PC-3 (cell line): ENCODE results near the gene LBHD1. TPM values are rescaled to one million over a fixed set of nuclear protein-coding genes. Genes with fewer than 3 reads are reported as not detected.

Experiments used
- ATAC-seq: fragments of 200-7000 bp; cut with Tn5 transposase; 2 replicates; pipeline ENCODE4 v1.9.1; 2020; ENCODE audit warnings: mild to moderate bottlenecking, moderate library complexity
- BruUV-seq: library from RNA; stranded (reverse); fragments of 400-500 nt; replicated peaks from 2 replicates; lab custom pipeline; 2021; lab: Mats Ljungman, UMichigan
- CTCF ChIA-PET: fragments of 300-600 bp; sonication (Branson Sonifier 250); formaldehyde crosslinking; loops from one replicate; lab custom pipeline; 2022; ENCODE audit warnings: antibody characterized with exemption; lab: Charles Lee
- POLR2A ChIA-PET: fragments of 300-600 bp; sonication (Branson Sonifier 250); formaldehyde crosslinking; loops from one replicate; lab custom pipeline; 2022; ENCODE audit warnings: antibody characterized with exemption; ENCODE audit not compliant: unreplicated experiment; lab: Charles Lee
- DNase-seq: peaks from one replicate; pipeline ENCODE4 v3.0.0-alpha.2; 2015
- H2AFZ ChIP-seq: fragments of 300-600 bp; sonication (generic); 2 replicates; pipeline ENCODE4 v1.6.0; 2016; ENCODE audit warnings: antibody characterized with exemption, low read length
- H3F3A ChIP-seq: fragments of 300-600 bp; sonication (generic); one replicate; pipeline ENCODE4 v1.6.0; 2017; ENCODE audit warnings: antibody characterized with exemption, low read length, control low read depth, mild to moderate bottlenecking; ENCODE audit not compliant: unreplicated experiment
- H3K27ac ChIP-seq: fragments of 300-600 bp; sonication (generic); 2 replicates; pipeline ENCODE4 v1.5.1; 2016; ENCODE audit warnings: mild to moderate bottlenecking, low read length
- H3K27me3 ChIP-seq: fragments of 300-600 bp; sonication (generic); 2 replicates; pipeline ENCODE4 v1.6.1; 2016; ENCODE audit warnings: low read length, mixed read lengths
- H3K36me3 ChIP-seq: fragments of 300-600 bp; sonication (generic); 2 replicates; pipeline ENCODE4 v1.6.1; 2016; ENCODE audit warnings: low read depth, mixed run types, low read length, mixed read lengths
- H3K4me1 ChIP-seq: fragments of 300-600 bp; sonication (generic); 2 replicates; pipeline ENCODE4 v1.5.1; 2016; ENCODE audit warnings: low read length; ENCODE audit not compliant: insufficient read depth
- H3K4me2 ChIP-seq: fragments of 300-600 bp; sonication (generic); 2 replicates; pipeline ENCODE4 v1.6.0; 2016; ENCODE audit warnings: low read length
- H3K4me3 ChIP-seq: fragments of 300-600 bp; sonication (generic); 2 replicates; pipeline ENCODE4 v1.5.1; 2016; ENCODE audit warnings: mild to moderate bottlenecking, low read length, mixed read lengths
- H3K79me2 ChIP-seq: fragments of 300-600 bp; sonication (generic); 2 replicates; pipeline ENCODE4 v1.6.1; 2017; ENCODE audit warnings: low read length, mixed read lengths
- H3K9ac ChIP-seq: fragments of 300-600 bp; sonication (generic); 2 replicates; pipeline ENCODE4 v1.6.0; 2016; ENCODE audit warnings: mild to moderate bottlenecking, low read length
- H3K9me2 ChIP-seq: fragments of 300-600 bp; sonication (generic); replicated peaks from 2 replicates; pipeline ENCODE4 v1.6.1; 2016; ENCODE audit warnings: mixed run types, low read length, mixed read lengths
- H3K9me3 ChIP-seq: fragments of 300-600 bp; sonication (generic); 2 replicates; pipeline ENCODE4 v1.6.1; 2016; ENCODE audit warnings: low read length, mixed read lengths
- H4K20me1 ChIP-seq: fragments of 300-600 bp; sonication (generic); 2 replicates; pipeline ENCODE4 v1.6.1; 2016; ENCODE audit warnings: low read length, mixed read lengths
- CTCF ChIP-seq: fragments of 300-600 bp; sonication (generic); conservative IDR thresholded peaks from 2 replicates; pipeline ENCODE4 v1.5.1; 2017; ENCODE audit warnings: antibody characterized with exemption, low read depth, mild to moderate bottlenecking, low read length
- EZH2 ChIP-seq: fragments of 300-600 bp; sonication (generic); IDR thresholded peaks from one replicate; pipeline ENCODE4 v1.6.1; 2017; ENCODE audit warnings: antibody characterized with exemption, mild to moderate bottlenecking, low read length; ENCODE audit not compliant: unreplicated experiment
- EZH2phosphoT487 ChIP-seq: fragments of 300-600 bp; sonication (generic); IDR thresholded peaks from 2 replicates; pipeline ENCODE4 v1.6.1; 2018; ENCODE audit warnings: mild to moderate bottlenecking, antibody characterized with exemption, low read length, borderline replicate concordance
- intact Hi-C: fragments of 100-400 bp; cut with micrococcal nuclease; formaldehyde crosslinking; loops from 2 replicates; pipeline ENCODE4 v1.9.0; 2023
- total RNA-seq: library from RNA; depleted of rRNA; stranded (reverse); fragments of >200 nt; gene quantifications from 2 replicates; pipeline ENCODE4 v1.2.3, GENCODE V29; 2014

LBHD1 gene
- total RNA-seq, 1 experiment from 2014 or later = 9.7 TPM

- no peak overlapping the region for H3K27ac ChIP-seq
- ATAC-seq = no peak
- TF ChIP-seq EZH2 = no peak
- no peak for TF ChIP-seq EZH2phosphoT487
- peaks cover 81% of the 10 kb centered on the region for H3K36me3 ChIP-seq
- H3K9ac ChIP-seq = no peak overlapping the region
- ChIA-PET CTCF (no interaction called here), POLR2A (no interaction called here)
- H3K27me3 ChIP-seq = no peaks in the 10 kb centered on the region
- no TSS peak for BruUV-seq
- H2AFZ ChIP-seq = no peak overlapping the region
- no peak overlapping the region for H3K4me3 ChIP-seq
- no peaks in the 10 kb centered on the region for H4K20me1 ChIP-seq
- intact Hi-C loops = no loop called here
- H3K4me1 ChIP-seq = no peaks in the 10 kb centered on the region
- no peak for DNase-seq
- H3K9me3 ChIP-seq = no peaks in the 10 kb centered on the region
- H3K9me2 ChIP-seq = no peaks in the 10 kb centered on the region
- H3F3A ChIP-seq = no peaks in the 10 kb centered on the region
- peaks cover 22% of the 10 kb centered on the region for H3K79me2 ChIP-seq
- no peak overlapping the region for H3K4me2 ChIP-seq
Observed at GRCh38 chr11:62713343-62713742, 41.3 kb upstream of the LBHD1 start.

GRCh38 chr11:62712861-62713260 is 40.8 kb upstream of the LBHD1 start:
- Histone ChIP-seq H3F3A (no peaks in the 10 kb centered on the region), H3K36me3 (peaks cover 77% of the 10 kb centered on the region), H3K27me3 (no peaks in the 10 kb centered on the region), H3K9ac (no peak overlapping the region), H3K4me1 (no peaks in the 10 kb centered on the region), H4K20me1 (no peaks in the 10 kb centered on the region), H3K4me3 (no peak overlapping the region), H3K4me2 (no peak overlapping the region), H3K9me2 (no peaks in the 10 kb centered on the region), H3K79me2 (peaks cover 21% of the 10 kb centered on the region), H2AFZ (no peak overlapping the region), H3K9me3 (no peaks in the 10 kb centered on the region), H3K27ac (no peak overlapping the region)
- no peak for TF ChIP-seq CTCF
- no peak for TF ChIP-seq EZH2
- no peak for TF ChIP-seq EZH2phosphoT487
- no TSS peak for BruUV-seq
- ATAC-seq (no peak), DNase-seq (no peak)
- CTCF ChIA-PET = no interaction called here
- POLR2A ChIA-PET = no interaction called here
- intact Hi-C loops = no loop called here

GRCh38 chr11:62712276-62712812 is 40.3 kb upstream of the LBHD1 start:
- H3F3A ChIP-seq = peaks cover 1% of the 10 kb centered on the region
- no peaks in the 10 kb centered on the region for H3K9me3 ChIP-seq
- H3K9ac ChIP-seq = no peak overlapping the region
- ChIA-PET CTCF (no interaction called here), POLR2A (no interaction called here)
- no peak for ATAC-seq
- H4K20me1 ChIP-seq = no peaks in the 10 kb centered on the region
- peaks cover 72% of the 10 kb centered on the region for H3K36me3 ChIP-seq
- H2AFZ ChIP-seq = no peak overlapping the region
- H3K27ac ChIP-seq = no peak overlapping the region
- no peaks in the 10 kb centered on the region for H3K9me2 ChIP-seq
- no peak for DNase-seq
- no peak overlapping the region for H3K4me2 ChIP-seq
- H3K4me1 ChIP-seq = no peaks in the 10 kb centered on the region
- H3K27me3 ChIP-seq = no peaks in the 10 kb centered on the region
- TF ChIP-seq EZH2 (no peak), EZH2phosphoT487 (no peak), CTCF (no peak)
- BruUV-seq = no TSS peak
- intact Hi-C loops = no loop called here
- peaks cover 16% of the 10 kb centered on the region; the same call in 1 of the 2 replicates for H3K79me2 ChIP-seq
- no peak overlapping the region for H3K4me3 ChIP-seq
